DMS114 treated with DMSO at 0.1 percent for 48 hours (cell line): ENCODE results near the gene ADGRV1.
"Not testable (repeated sequence)": the region's sequence is repeated elsewhere in the genome, so short reads cannot be mapped to it uniquely, and the experiment has no call there.

Experiments
- DNase-seq: peaks from one replicate; lab custom pipeline; 2025; ENCODE audit not compliant: unreplicated experiment; lab: John Stamatoyannopoulos, UW

Gene ADGRV1

DNA sequence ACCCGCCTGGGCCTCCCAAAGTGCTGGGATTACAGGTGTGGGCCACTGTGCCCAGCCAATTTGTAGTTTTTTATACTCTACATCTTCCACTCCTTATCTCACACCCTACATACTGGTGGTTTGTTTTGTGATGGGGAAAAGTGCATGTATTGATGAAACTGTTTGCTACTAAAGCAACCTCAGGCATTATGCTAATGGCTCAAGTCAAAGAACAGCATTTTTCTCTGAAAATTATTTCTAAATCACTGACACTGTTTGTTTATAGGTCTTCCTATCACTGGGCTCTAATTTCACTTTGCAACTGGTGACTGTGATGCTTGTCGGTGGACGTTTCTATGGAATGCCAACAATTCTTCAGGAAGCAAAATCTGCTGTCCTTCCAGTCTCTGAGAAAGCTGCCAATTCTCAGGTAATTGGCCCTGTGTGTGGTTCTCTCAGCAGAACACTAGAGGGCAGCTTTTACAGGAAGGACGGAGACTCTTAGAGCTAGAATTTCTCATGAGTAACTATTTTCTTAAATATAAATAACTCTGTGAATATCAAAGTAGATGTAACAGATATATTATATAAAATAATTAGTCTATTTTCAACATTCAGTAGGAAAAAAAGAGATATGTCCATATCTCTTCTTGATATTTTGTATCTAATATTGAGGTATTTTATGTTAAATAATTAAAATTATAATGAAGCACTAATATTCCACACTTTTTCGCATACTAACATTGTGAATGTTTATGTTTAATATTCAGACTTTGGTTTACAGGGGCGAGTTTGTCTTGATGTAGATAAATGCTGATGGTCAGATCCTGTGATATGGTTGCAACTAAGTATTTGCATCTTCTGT, 244.1 kb downstream of the ADGRV1 start:
- DNase-seq, result peak; percentile 20

DNA sequence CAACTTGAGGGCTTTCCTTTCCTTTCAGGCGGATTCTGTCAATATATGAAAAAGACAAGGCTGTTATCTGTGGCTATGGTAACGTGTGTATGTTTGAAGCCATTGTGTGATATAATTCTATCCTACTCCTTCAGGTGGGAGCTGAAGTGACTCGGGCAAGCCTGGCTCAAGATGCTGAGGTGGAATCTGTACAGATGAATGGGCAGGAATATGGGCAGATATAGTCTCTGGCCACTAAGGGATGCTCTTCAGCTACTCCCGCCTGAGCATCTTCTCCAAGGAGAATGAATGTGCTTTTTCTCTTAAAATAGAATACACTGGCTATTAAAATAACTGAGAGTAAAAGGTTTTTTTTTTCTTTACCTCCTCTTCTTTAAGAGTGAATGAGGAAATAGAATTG, 244.8 kb downstream of the ADGRV1 start:
- no peak for DNase-seq

DNA sequence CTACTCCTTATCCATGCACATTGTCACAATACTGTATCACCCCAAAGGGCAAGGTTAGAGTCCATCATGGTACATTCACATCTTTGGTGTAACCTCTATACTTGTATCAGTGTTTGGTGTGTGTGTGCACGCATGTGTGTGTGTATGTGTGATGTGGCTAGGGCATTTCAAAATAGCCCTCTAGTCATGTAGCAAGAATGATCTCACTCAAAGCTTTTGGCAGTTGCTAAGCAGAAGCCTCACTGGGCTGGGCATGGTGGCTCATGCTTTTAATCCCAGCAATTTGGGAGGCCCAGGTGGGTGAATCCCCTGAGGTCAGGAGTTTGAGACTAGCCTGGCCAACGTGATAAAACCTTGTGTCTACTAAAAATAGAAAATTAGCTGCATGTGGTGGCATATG, 245.3 kb downstream of the ADGRV1 start:
- DNase-seq, result no peak

DNA sequence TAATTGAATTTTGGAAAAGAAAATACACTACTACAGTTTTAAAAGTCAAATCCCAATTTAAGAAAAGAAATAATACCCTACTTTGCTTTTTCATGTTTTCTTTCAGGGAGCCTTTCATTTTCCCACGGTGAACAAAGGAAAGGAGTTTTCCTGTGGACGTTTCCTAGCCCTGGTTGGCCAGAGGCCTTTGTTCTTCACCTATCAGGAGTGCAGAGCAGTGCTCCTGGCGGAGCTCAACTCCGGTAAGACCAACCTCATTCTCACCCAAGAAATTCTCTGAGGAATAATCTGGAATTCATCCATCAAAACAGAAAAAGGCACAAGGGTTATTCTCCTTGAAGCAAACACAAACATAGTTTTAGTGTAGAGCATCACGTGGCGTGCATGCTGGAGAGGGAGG, 248.9 kb downstream of the ADGRV1 start:
- DNase-seq, result no peak

GRCh38 chr5:90809311-90810056, 250.9 kb downstream of the ADGRV1 start:
- DNase-seq, result no peak

- DNase-seq, result no peak
These were observed 251.6 kb downstream of the ADGRV1 start for GRCh38 chr5:90810211-90810610.

DNA sequence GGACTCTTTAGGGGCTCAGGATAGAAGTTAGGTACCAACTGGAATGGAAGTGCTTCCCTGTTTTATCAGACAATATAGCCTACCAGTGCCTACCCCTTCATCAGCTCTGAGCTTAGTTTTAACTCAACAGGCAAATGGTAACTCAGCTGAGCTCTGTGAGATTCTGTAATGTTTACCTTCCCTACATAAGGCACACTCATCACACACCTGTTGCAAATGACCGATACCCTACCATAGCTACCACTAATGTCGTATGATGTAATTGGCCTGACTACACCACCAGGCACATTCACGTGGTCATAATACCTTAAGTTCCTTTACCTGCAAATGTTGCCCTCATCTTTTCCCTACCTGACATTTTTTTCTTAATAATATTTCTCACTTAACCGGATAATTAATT, 254.8 kb downstream of the ADGRV1 start:
- no peak for DNase-seq

DNA sequence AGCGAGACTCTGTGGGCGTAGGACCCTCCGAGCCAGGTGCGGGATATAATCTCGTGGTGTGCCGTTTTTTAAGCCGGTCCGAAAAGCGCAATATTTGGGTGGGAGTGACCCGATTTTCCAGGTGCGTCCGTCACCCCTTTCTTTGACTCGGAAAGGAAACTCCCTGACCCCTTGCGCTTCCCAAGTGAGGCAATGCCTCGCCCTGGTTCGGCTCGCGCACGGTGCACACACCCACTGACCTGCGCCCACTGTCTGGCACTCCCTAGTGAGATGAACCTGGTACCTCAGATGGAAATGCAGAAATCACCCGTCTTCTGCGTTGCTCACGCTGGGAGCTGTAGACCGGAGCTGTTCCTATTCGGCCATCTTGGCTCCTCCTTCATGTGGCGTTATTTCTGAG, 263.5 kb downstream of the ADGRV1 start:
- not testable (repeated sequence) for DNase-seq

DNA sequence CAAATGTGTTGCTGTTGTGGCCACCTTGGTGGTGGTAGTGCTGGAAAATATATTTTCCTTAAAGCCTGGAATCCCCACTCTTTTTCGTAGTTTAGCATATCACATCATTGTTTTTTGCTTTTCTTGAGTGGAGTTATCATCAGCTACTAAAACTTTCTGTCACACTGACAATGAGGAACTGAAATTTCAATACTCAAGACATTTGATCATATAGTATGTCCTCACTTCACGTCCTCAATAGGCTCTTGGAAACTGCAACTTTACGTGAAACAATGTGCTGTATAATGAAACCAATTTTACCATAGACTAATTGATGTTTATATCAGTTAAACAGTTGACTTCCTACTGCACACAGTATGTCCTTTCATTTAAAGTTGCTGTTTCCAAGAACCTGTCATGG, 265.8 kb downstream of the ADGRV1 start:
- no peak for DNase-seq

DNA sequence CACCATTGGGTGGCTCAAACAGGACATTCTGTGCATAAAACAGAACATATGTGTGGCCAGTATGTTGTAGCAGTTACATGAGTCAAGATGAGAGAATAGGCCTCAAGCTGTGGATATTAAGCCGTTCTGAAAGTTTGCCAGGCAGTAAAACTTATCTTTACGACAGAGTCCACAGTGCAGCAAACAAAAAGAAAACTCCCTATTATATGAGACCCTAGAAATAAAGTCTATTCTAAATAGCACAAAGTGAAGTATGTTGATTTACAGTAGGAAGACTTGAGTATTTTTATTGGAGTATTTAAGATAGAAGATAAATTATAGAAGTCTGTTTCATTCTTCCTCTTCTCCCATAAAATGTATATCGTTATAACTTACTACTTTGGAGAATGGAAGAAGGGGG, 271.5 kb downstream of the ADGRV1 start:
- no peak for DNase-seq

DNA sequence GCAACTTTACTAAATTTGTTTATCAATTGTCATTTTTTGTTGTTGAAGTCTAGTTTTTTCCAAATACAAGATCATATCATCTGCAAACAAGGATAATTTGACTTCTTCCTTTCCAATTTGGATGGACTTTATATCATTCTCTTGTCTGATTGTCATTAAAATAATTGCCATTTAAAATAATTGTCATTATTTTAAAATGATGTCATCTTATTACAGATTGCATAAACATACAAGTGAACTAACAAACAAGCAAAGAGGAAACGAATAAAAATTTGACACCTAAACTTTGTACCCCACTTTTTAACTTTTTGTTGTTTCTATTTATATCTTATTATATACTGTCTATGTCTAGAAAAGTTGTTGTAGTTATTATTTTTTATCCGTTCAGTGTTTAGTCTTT, 275.2 kb downstream of the ADGRV1 start:
- no peak for DNase-seq

GRCh38 chr5:90834711-90835110, 276.1 kb downstream of the ADGRV1 start:
- no peak for DNase-seq

- no peak for DNase-seq
These were observed 284.8 kb downstream of the ADGRV1 start for GRCh38 chr5:90843443-90843842.

DNA sequence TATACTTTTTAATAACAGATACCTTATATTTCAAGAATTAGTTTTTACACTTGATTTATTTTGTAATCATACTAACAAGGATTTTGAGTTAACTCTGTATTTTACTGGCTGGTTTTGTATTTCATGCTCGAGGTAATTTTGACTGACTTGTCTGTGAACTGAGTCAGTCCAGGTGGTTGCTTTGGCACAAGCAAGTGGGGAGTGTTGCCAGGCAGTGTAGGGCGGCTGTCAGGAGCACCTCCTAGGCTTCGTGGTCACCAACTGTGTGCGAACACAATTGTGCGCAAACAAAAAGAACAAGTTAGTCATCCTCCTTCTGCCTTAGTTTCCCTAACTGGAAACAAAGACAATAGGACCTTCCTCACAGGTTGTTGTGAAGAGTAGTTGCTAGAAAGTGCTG, 286.3 kb downstream of the ADGRV1 start:
- DNase-seq, result no peak

DNA sequence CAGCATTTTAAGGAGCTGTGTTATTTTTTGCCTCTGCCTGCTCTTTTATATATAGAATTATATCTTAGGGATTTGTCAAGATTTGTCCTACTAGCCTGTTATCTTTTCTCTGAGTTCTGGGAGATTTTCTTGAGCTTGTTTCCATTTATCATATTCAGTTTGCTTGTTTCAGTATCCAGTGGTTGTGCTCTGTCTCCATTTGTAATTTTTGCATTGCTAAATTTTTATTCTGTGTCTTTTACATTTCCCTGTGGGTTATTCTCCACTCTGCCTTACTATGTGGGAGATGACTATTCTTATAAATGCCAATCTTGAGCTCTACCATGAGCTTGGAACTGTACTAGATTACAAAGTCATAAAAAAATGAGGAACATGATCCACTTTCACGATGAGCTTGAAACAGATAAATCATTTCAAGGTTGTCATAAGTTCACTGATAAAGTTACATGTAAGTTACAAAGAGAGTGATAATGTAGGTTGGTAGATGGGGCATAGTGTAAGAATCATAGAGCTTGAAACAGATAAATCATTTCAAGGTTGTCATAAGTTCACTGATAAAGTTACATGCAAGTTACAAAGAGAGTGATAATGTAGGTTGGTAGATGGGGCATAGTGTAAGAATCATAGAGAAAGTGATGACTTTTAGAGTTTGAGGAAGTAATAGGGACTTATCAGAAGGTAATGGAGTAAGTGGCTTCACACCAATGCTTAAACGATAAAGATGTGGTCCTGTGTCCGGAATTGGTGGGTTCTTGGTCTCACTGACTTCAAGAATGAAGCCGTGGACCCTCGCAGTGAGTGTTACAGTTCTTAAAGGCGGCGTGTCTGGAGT, 287.3 kb downstream of the ADGRV1 start:
- DNase-seq, result no peak

- not testable (repeated sequence) for DNase-seq
These were observed 289.0 kb downstream of the ADGRV1 start for GRCh38 chr5:90847606-90848005.

GRCh38 chr5:90849939-90850338, 291.3 kb downstream of the ADGRV1 start:
- DNase-seq, result no peak

- DNase-seq, result no peak
These were observed 293.9 kb downstream of the ADGRV1 start for GRCh38 chr5:90852531-90852930.

- no peak for DNase-seq
These were observed 295.2 kb downstream of the ADGRV1 start for GRCh38 chr5:90853750-90854149.

- no peak for DNase-seq
These were observed 295.6 kb downstream of the ADGRV1 start for GRCh38 chr5:90854169-90854568.

- DNase-seq, result no peak
These were observed 296.9 kb downstream of the ADGRV1 start for GRCh38 chr5:90855296-90856010.
